Measurements from ENCODE around the gene CYB561. TPM values are rescaled to one million over a fixed set of nuclear protein-coding genes. Genes with fewer than 3 reads are reported as not detected.

CYB561 gene
- total RNA-seq, 1 experiment from 2014 or later, result 57.2 TPM

GRCh38 chr17:63423963-63424362 lies 22.1 kb downstream of the CYB561 start:
- TF ChIP-seq, protein P1, sequence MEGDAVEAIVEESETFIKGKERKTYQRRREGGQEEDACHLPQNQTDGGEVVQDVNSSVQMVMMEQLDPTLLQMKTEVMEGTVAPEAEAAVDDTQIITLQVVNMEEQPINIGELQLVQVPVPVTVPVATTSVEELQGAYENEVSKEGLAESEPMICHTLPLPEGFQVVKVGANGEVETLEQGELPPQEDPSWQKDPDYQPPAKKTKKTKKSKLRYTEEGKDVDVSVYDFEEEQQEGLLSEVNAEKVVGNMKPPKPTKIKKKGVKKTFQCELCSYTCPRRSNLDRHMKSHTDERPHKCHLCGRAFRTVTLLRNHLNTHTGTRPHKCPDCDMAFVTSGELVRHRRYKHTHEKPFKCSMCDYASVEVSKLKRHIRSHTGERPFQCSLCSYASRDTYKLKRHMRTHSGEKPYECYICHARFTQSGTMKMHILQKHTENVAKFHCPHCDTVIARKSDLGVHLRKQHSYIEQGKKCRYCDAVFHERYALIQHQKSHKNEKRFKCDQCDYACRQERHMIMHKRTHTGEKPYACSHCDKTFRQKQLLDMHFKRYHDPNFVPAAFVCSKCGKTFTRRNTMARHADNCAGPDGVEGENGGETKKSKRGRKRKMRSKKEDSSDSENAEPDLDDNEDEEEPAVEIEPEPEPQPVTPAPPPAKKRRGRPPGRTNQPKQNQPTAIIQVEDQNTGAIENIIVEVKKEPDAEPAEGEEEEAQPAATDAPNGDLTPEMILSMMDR (IDR thresholded peaks at IDR 0.05; ENCODE audit: unreplicated experiment), result no peak
- H3K36me3 Mint-ChIP-seq (ENCODE audit: insufficient read depth, unreplicated experiment), result peaks cover 33% of the 10 kb centered on the region
- no peaks in the 10 kb centered on the region for H3K27me3 Mint-ChIP-seq (ENCODE audit: insufficient read depth, unreplicated experiment)
- no peaks in the 10 kb centered on the region for H3K9me3 Mint-ChIP-seq (ENCODE audit: unreplicated experiment)
- ChIA-PET POLR2A (interaction anchor here (0.6 to 4.7 kb wide), 6 partner anchors 8 to 318 kb away, joined by 3 to 22 read pairs (median 3); partner anchors contain the start of gene MAP3K3), CTCF (interaction anchor here (0.6 to 18.1 kb wide), 13 partner anchors 12 to 475 kb away, joined by 3 to 216 read pairs (median 4); partner anchors contain the start of genes ACE and CYB561)
- no peak overlapping the region for H3K4me3 Mint-ChIP-seq (ENCODE audit: unreplicated experiment)
- H3K27ac Mint-ChIP-seq (ENCODE audit: low read depth, unreplicated experiment), result peak overlapping the region; percentile 18
- peaks cover 11% of the 10 kb centered on the region for H3K4me1 Mint-ChIP-seq (ENCODE audit: insufficient read depth, unreplicated experiment)
- no TSS peak for BruUV-seq (replicated peaks)
- intact Hi-C loops (cut with micrococcal nuclease), result no loop called here
- DNase-seq (ENCODE audit: unreplicated experiment), result no peak

DNA sequence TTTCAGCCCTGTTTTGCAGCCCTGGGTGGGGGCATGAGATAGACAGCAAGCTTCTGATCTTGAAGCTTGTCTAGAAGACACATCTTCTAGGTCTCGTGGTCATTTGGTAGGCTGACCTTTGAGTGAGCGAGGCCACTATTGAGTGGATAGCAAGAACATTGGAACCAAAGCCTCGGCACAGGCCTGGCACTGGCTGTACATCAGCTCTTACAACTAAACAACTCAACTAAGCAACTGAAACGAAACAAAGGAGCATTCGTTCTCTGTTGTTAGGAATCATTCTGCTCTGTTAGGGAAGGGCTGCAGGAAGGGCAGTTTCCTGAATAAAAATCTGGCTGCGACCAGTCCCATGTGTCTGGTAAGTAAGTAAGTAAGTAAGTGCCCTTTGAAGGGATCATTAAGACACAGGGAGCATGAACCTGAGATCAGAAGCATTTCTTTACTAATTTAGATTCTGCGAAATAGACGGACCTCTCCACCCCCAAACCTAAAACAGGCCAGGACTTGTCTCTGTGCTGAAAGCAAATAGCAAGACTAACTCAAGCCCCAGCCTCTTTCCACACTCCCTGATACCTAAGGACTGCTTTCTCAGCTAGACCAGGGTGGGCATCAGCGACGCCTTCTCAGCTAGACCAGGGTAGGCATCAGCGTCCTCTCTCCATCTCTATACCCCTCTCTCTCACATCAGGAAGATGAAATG lies 22.7 kb downstream of the CYB561 start:
- intact Hi-C loops (cut with micrococcal nuclease), result no loop called here
- no TSS peak for BruUV-seq (replicated peaks)
- H3K4me3 Mint-ChIP-seq (ENCODE audit: unreplicated experiment), result no peak overlapping the region
- DNase-seq (ENCODE audit: unreplicated experiment), result no peak
- ChIA-PET POLR2A (interaction anchor here (0.6 to 4.7 kb wide), 6 partner anchors 9 to 751 kb away, joined by 3 to 22 read pairs (median 3); no protein-coding TSS in a partner anchor), CTCF (interaction anchor here (0.6 to 18.1 kb wide), 14 partner anchors 12 to 474 kb away, joined by 3 to 216 read pairs (median 4); partner anchors contain the start of genes ACE and CYB561)
- H3K4me1 Mint-ChIP-seq (ENCODE audit: insufficient read depth, unreplicated experiment), result peaks cover 11% of the 10 kb centered on the region
- H3K36me3 Mint-ChIP-seq (ENCODE audit: insufficient read depth, unreplicated experiment), result peaks cover 33% of the 10 kb centered on the region
- no peaks in the 10 kb centered on the region for H3K9me3 Mint-ChIP-seq (ENCODE audit: unreplicated experiment)
- TF ChIP-seq, protein P1 (IDR thresholded peaks at IDR 0.05; ENCODE audit: unreplicated experiment), result no peak
- H3K27ac Mint-ChIP-seq (ENCODE audit: low read depth, unreplicated experiment), result peak overlapping the region; percentile 46
- no peaks in the 10 kb centered on the region for H3K27me3 Mint-ChIP-seq (ENCODE audit: insufficient read depth, unreplicated experiment)

- no TSS peak for BruUV-seq (replicated peaks)
- intact Hi-C loops (cut with micrococcal nuclease), result no loop called here
- Mint-ChIP-seq H3K27ac (ENCODE audit: low read depth, unreplicated experiment) (peak overlapping the region; percentile 46), H3K36me3 (ENCODE audit: insufficient read depth, unreplicated experiment) (peaks cover 32% of the 10 kb centered on the region), H3K9me3 (ENCODE audit: unreplicated experiment) (no peaks in the 10 kb centered on the region), H3K27me3 (ENCODE audit: insufficient read depth, unreplicated experiment) (no peaks in the 10 kb centered on the region), H3K4me1 (ENCODE audit: insufficient read depth, unreplicated experiment) (peaks cover 11% of the 10 kb centered on the region), H3K4me3 (ENCODE audit: unreplicated experiment) (no peak overlapping the region)
- ChIA-PET POLR2A (interaction anchor here (0.7 kb wide), 1 partner anchor 132 kb away, joined by 4 read pairs; no protein-coding TSS in a partner anchor), CTCF (interaction anchor here (1.4 to 6.0 kb wide), 2 partner anchors 15 to 190 kb away, joined by 3 to 68 read pairs; no protein-coding TSS in a partner anchor)
- DNase-seq (ENCODE audit: unreplicated experiment), result no peak
- TF ChIP-seq, protein P1 (IDR thresholded peaks at IDR 0.05; ENCODE audit: unreplicated experiment), result no peak
Measured at GRCh38 chr17:63421681-63422645, 24.1 kb downstream of the CYB561 start.

Measured in MCF 10A (cell line).